Hepatocyte (in vitro differentiated cells): ENCODE data around the gene HK2.

Experiments used
- CTCF ChIP-seq: fragments of 200-600 bp; sonication (generic); IDR thresholded peaks from 2 replicates; pipeline ENCODE4 v1.5.1; 2016; ENCODE audit warnings: antibody characterized with exemption, mild to moderate bottlenecking; ENCODE audit not compliant: poor library complexity
- EZH2 ChIP-seq: fragments of 200-600 bp; sonication (generic); IDR thresholded peaks from 2 replicates; pipeline ENCODE4 v1.6.1; 2016; ENCODE audit warnings: antibody characterized with exemption, mild to moderate bottlenecking, borderline replicate concordance
- EZH2phosphoT487 ChIP-seq: fragments of 200-600 bp; sonication (generic); IDR thresholded peaks from one replicate; pipeline ENCODE4 v1.6.1; 2018; ENCODE audit warnings: antibody characterized with exemption, mild to moderate bottlenecking, low read depth, moderate library complexity; ENCODE audit not compliant: unreplicated experiment, severe bottlenecking

DNA sequence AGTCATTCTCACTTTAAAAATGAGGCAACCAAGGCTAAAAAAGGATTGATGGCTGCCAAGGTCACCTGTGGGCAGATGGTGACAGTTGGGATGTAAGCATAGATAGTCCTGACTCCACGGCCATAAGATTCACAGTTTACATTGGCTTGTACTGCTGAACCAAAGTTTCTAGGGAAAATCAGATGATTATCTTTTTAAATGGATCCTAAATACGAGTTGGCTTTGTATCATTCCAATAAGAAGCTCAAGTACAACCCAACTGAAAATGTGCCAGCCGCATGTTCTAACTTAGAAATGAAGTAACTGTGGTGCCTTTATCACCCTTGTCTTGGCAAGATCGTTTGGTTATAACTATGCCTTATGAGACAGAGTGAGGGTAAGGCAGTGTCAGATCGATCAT is 27.6 kb downstream of the HK2 start:
- TF ChIP-seq EZH2phosphoT487: no peak
- no peak for TF ChIP-seq CTCF
- TF ChIP-seq EZH2: no peak
